Measurements from ENCODE around the gene ACTN1.
"Not testable (repeated sequence)": the region's sequence is repeated elsewhere in the genome, so short reads cannot be mapped to it uniquely, and the experiment has no call there.

ACTN1 gene

GRCh38 chr14:68979021-68979721, at the start of gene ACTN1:
ACTN1 (minus strand) TSS chr14:68979302; CDS start chr14:68979056, 246 bp downstream.
- H3K4me3 ChIP-seq (ENCODE audit: control insufficient read depth, low read depth, low read length) = peak within 1 kb of the TSS; percentile 91
- peak; percentile 93 for DNase-seq (ENCODE audit: low read depth)
- no peak for TF ChIP-seq CTCF (conservative IDR thresholded peaks at IDR 0.05; ENCODE audit: control insufficient read depth, insufficient read depth, low read depth, low read length)

GRCh38 chr14:69027242-69027913, 48.3 kb upstream of the ACTN1 start:
- no peak for DNase-seq (ENCODE audit: low read depth)
- no peak for TF ChIP-seq CTCF (conservative IDR thresholded peaks at IDR 0.05; ENCODE audit: control insufficient read depth, insufficient read depth, low read depth, low read length)
- no peak overlapping the region for H3K4me3 ChIP-seq (ENCODE audit: control insufficient read depth, low read depth, low read length)

GRCh38 chr14:69023035-69023434, 43.9 kb upstream of the ACTN1 start:
- TF ChIP-seq CTCF (conservative IDR thresholded peaks at IDR 0.05; ENCODE audit: control insufficient read depth, insufficient read depth, low read depth, low read length) = no peak
- no peak overlapping the region for H3K4me3 ChIP-seq (ENCODE audit: control insufficient read depth, low read depth, low read length)
- DNase-seq (ENCODE audit: low read depth) = no peak

- H3K4me3 ChIP-seq (ENCODE audit: control insufficient read depth, low read depth, low read length); DNase-seq (ENCODE audit: low read depth): not testable (repeated sequence)
Observed at GRCh38 chr14:69022093-69022492, 43.0 kb upstream of the ACTN1 start.

- H3K4me3 ChIP-seq (ENCODE audit: control insufficient read depth, low read depth, low read length) = no peak overlapping the region
- TF ChIP-seq CTCF (conservative IDR thresholded peaks at IDR 0.05; ENCODE audit: control insufficient read depth, insufficient read depth, low read depth, low read length) = no peak
- DNase-seq (ENCODE audit: low read depth) = no peak
Observed at GRCh38 chr14:69017706-69018105, 38.6 kb upstream of the ACTN1 start.

- TF ChIP-seq CTCF (conservative IDR thresholded peaks at IDR 0.05; ENCODE audit: control insufficient read depth, insufficient read depth, low read depth, low read length) = no peak
- no peak overlapping the region for H3K4me3 ChIP-seq (ENCODE audit: control insufficient read depth, low read depth, low read length)
- DNase-seq (ENCODE audit: low read depth) = peak; percentile 40
Observed at GRCh38 chr14:69014829-69015259, 35.7 kb upstream of the ACTN1 start.

GRCh38 chr14:69013943-69014782, 35.1 kb upstream of the ACTN1 start:
- TF ChIP-seq CTCF (conservative IDR thresholded peaks at IDR 0.05; ENCODE audit: control insufficient read depth, insufficient read depth, low read depth, low read length) = no peak
- peak; percentile 50 for DNase-seq (ENCODE audit: low read depth)

More at GRCh38 chr14:69013943-69014782, 35.1 kb upstream of the ACTN1 start:
- no peak overlapping the region for H3K4me3 ChIP-seq (ENCODE audit: control insufficient read depth, low read depth, low read length)

All from fibroblast of mammary gland (primary cell).